HG02840 (cell line): Measurements from ENCODE around the gene KLHL8.
"Not testable (repeated sequence)": the region's sequence is repeated elsewhere in the genome, so short reads cannot be mapped to it uniquely, and the experiment has no call there.

Experiments used
- ATAC-seq: cut with Tn5 transposase; IDR thresholded peaks from one replicate; pipeline ENCODE4 v1.9.1; 2021; ENCODE audit warnings: mild to moderate bottlenecking, moderate library complexity, moderate number of reproducible peaks; ENCODE audit not compliant: unreplicated experiment, low FRiP score

Gene KLHL8

DNA sequence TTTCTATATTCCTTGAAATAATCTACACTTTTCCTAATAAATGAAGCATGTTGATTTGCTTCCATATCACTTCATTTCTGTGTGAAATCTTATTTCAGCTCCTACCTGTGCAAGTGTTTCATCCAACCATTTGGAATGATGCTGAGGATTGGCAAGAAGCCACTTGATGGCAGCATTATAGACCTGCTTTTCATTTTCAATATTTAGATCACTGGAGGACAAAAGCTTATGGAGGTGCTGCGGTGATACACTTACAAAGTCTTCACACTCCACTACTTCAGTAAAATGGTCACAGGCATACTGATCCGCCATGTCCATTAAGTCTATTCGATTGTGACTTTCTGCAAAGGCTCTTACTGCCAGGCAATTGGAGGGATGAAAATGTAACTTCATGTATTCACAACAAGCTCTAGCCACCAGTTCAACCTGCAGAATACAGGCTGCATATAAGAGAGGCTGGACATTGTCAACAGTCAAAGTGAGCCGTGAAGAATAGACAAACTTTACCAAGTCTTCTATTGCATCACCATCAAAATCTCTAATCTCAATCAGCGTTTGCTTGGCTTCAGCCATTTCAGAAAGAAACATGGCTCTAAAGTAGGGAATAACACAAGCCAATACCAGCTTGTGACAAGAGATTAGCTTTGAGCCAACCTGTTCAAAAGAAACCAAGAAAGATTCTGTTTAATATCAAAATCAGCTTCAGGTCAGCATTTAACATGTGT, 35.1 kb downstream of the KLHL8 start:
- no peak for ATAC-seq

DNA sequence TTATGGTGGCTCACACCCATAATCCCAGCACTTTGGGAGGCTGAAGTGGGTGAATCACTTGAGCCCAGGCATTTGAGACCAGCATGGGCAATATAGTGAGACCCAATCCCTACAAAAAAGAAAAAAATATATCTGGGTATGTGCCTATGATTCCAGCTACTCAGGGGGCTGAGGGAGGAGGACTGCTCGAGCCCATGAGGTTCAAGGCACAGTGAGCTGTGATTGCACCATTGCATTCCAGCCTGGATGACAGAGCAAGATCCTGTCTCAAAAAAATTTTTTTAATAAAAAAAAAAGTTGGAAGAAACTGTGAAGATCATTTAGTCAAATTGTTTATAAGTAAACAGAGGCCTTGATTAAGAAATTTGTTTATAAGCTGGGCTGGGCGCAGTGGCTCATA, 39.7 kb downstream of the KLHL8 start:
- no peak for ATAC-seq

DNA sequence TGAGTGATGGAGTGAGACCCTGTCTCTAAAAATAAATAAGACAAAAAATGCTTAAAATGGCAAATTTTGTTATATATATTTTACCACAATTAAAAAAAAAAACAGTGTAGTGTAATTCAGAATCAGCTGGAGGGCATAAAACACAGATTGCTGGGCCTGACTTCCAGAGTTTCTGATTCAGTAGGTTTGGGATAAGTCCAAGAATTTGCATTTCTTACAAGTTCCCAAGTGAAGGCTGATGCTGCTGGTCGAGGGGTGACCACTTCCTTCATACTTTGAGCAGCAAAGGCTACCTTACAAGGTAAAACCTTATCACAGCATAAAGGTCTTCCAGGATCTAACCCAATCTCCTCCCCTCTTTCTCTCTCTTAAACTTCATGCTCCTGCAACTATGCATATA, 40.7 kb downstream of the KLHL8 start:
- ATAC-seq: no peak

- ATAC-seq: no peak
Measured at GRCh38 chr4:87174672-87175071, 45.7 kb downstream of the KLHL8 start.

DNA sequence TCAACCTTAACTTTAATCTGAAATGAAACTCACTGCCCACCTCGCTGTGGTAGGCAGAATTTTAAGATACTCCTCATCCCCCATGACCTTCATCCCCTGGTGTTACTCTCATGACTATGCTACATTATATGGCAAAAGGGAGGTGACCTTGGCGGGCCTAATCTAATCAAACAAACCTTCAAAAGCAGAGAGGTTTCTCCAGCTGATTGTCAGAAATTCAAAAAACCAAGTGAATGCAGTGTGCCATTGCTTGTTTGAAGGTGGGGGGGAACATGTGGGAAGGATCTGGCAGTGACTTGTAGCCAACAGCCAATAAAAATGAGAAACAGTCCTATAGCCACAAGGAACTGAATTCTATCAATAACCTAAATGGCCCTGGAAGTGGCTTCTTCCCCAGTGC, 48.5 kb downstream of the KLHL8 start:
- ATAC-seq: no peak

GRCh38 chr4:87166296-87166854, 54.0 kb downstream of the KLHL8 start:
- no peak for ATAC-seq

GRCh38 chr4:87165892-87166291, 54.5 kb downstream of the KLHL8 start:
- ATAC-seq: no peak

- ATAC-seq: no peak
Measured at GRCh38 chr4:87153078-87153870, 67.1 kb downstream of the KLHL8 start.

GRCh38 chr4:87152310-87153041, 67.9 kb downstream of the KLHL8 start:
- no peak for ATAC-seq

DNA sequence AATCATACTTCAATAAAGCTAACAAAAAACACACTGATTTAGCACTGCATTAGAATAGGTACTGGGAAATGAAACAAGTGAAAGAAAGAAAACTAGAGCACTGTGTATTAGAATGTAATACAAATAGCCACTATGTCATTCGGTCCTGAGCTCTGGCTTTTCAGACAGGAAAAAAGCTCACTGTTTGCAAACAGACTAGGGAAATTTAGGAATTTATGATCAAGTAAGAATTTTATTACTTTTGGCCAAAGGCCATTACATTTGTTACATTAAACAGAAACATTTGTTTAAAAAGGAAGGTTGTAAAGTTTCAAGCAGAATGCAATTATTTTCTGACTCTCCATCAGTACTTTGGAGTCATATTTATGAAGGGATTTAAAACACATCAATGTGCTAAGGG, 68.7 kb downstream of the KLHL8 start:
- ATAC-seq: no peak

GRCh38 chr4:87150498-87151261, 69.7 kb downstream of the KLHL8 start:
- no peak for ATAC-seq

DNA sequence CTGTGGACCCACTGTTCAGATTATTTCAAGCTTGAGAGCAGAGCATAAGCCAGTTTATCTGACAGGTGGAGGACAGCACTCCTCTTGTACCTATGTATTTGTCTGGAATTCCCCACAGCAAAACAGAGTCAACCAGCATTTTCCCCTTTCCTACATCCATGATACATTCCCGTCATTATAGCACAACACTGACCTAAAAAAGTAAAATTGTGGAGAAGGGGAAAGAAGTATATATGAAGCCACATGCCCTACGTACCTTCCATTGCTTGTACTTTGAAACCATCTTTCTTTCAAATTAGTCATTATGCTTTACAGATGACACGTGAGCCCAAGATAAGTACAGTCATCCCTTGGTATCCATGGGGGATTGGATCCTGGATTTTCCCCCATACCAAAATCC, 73.3 kb downstream of the KLHL8 start:
- no peak for ATAC-seq

- not testable (repeated sequence) for ATAC-seq
Measured at GRCh38 chr4:87145934-87146333, 74.5 kb downstream of the KLHL8 start.

DNA sequence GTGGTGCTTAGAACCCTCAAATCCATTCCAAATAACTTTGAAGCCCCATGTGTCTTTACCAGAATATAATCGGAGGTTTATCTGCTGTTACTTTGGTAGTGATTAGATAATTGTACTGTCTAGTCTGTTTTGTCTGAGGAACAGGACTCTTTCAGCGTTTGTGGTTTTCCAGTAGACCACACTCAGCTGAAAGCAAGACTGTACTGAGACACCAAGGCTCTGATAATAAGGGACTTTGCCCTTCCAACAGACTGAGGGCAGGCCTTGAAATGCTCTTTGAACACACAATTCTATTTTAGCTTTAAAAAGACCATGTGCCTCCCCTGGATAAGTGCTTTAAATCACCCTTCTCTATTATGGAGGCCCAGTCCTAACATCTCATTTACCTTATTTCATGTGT, 76.1 kb downstream of the KLHL8 start:
- no peak for ATAC-seq

GRCh38 chr4:87141428-87141827, 79.0 kb downstream of the KLHL8 start:
- no peak for ATAC-seq

DNA sequence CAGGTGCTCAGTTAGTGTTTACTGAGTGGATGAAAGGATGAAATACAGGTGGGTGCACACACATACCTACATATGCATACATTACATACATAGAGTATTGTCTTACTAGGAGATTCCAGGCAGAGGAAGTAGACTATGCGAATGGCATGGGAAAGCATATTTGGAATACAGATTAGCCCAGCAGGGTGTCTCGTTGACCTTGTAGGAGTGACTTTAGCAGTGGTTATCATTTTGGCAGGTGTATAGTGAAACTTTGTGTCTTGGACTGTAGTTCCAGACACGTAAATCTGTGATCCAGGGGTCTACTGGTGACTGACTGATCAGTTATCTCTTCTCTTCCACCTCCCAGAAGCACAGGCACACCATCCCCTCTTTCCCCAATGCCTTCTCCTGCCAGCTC, 86.3 kb downstream of the KLHL8 start:
- no peak for ATAC-seq

GRCh38 chr4:87133183-87133582, 87.2 kb downstream of the KLHL8 start:
- ATAC-seq: no peak

DNA sequence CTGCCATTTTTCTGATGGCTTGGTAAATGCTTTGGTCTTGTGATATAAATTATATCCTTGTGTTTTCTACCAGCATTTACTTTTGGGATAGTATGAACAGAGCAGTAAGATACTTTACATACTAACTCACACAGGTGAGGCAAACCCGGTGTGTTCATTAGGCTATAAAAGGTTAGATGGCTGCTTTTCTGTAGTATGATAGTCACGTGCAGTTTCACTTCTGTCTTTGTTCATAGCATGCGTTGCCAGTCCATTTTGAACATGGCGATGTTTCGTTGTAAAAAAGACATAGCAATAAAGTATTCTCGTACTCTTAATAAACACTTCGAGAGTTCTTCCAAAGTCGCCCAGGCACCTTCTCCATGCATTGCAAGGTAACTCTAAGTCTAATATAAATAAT, 88.4 kb downstream of the KLHL8 start:
- ATAC-seq: no peak

- no peak for ATAC-seq
Measured at GRCh38 chr4:87130985-87131703, 89.3 kb downstream of the KLHL8 start.

GRCh38 chr4:87129681-87130080, 90.7 kb downstream of the KLHL8 start:
- ATAC-seq: no peak
